GM23248 (cell line): Measurements from ENCODE around the gene P2RX7. TPM values are rescaled to one million over a fixed set of nuclear protein-coding genes. Genes with fewer than 3 reads are reported as not detected.

ENCODE experiments used
- DNase-seq: peaks from one replicate; pipeline ENCODE4 v3.0.0-alpha.2; 2015
- H2AFZ ChIP-seq: fragments of 200-600 bp; sonication (generic); 2 replicates; pipeline ENCODE4 v1.6.1; 2016; ENCODE audit warnings: antibody characterized with exemption
- H3F3A ChIP-seq: fragments of 200-600 bp; sonication (generic); 2 replicates; pipeline ENCODE4 v1.6.1; 2016; ENCODE audit warnings: mild to moderate bottlenecking, antibody characterized with exemption, mixed run types; ENCODE audit not compliant: insufficient read depth
- H3K27ac ChIP-seq: fragments of 200-600 bp; sonication (generic); 2 replicates; pipeline ENCODE4 v1.5.1; 2016; ENCODE audit warnings: mild to moderate bottlenecking
- H3K27me3 ChIP-seq: fragments of 200-600 bp; sonication (generic); replicated peaks from 2 replicates; pipeline ENCODE4 v1.6.1; 2016; ENCODE audit warnings: mild to moderate bottlenecking; ENCODE audit not compliant: insufficient read depth
- H3K36me3 ChIP-seq: fragments of 200-600 bp; sonication (generic); 2 replicates; pipeline ENCODE4 v1.6.1; 2016; ENCODE audit warnings: low read depth, mild to moderate bottlenecking
- H3K4me1 ChIP-seq: fragments of 200-600 bp; sonication (generic); 2 replicates; pipeline ENCODE4 v1.6.1; 2016; ENCODE audit warnings: mild to moderate bottlenecking; ENCODE audit not compliant: insufficient read depth
- H3K4me2 ChIP-seq: fragments of 200-600 bp; sonication (generic); one replicate; pipeline ENCODE4 v1.6.1; 2016; ENCODE audit warnings: mild to moderate bottlenecking; ENCODE audit not compliant: unreplicated experiment
- H3K4me3 ChIP-seq: fragments of 200-600 bp; sonication (generic); 2 replicates; pipeline ENCODE4 v1.5.1; 2016; ENCODE audit warnings: mild to moderate bottlenecking
- H3K79me2 ChIP-seq: fragments of 200-600 bp; sonication (generic); 2 replicates; pipeline ENCODE4 v1.6.1; 2016; ENCODE audit warnings: mild to moderate bottlenecking; ENCODE audit not compliant: insufficient read depth
- H3K9ac ChIP-seq: fragments of 200-600 bp; sonication (generic); 2 replicates; pipeline ENCODE4 v1.6.1; 2016; ENCODE audit warnings: mild to moderate bottlenecking
- H3K9me2 ChIP-seq: fragments of 200-600 bp; sonication (generic); 2 replicates; pipeline ENCODE4 v1.6.1; 2016; ENCODE audit warnings: mixed run types, mild to moderate bottlenecking, moderate library complexity; ENCODE audit not compliant: insufficient read depth
- H3K9me3 ChIP-seq: fragments of 200-600 bp; sonication (generic); one replicate; pipeline ENCODE4 v1.6.1; 2017; ENCODE audit warnings: low read depth
- H4K20me1 ChIP-seq: fragments of 200-600 bp; sonication (generic); 2 replicates; pipeline ENCODE4 v1.6.0; 2016; ENCODE audit not compliant: insufficient read depth
- EZH2 ChIP-seq: fragments of 200-600 bp; sonication (generic); IDR thresholded peaks from 2 replicates; pipeline ENCODE4 v1.6.1; 2018; ENCODE audit warnings: antibody characterized with exemption, mild to moderate bottlenecking; ENCODE audit not compliant: insufficient read depth, poor library complexity, severe bottlenecking
- EZH2phosphoT487 ChIP-seq: fragments of 200-600 bp; sonication (generic); IDR thresholded peaks from 2 replicates; pipeline ENCODE4 v1.6.1; 2018; ENCODE audit warnings: antibody characterized with exemption, moderate library complexity, mild to moderate bottlenecking, low read depth; ENCODE audit not compliant: insufficient read depth
- WGBS, 2 experiments: methylation state at CpG; one replicate each; pipeline ENCODE4 v1.1.6; 2015 to 2017; ENCODE audit warnings: low lambda C conversion rate in 2 of 2, low coverage in 1 of 2; ENCODE audit errors: missing lambda C conversion rate in 2 of 2; 5-methylcytosine and 5-hydroxymethylcytosine counted together
- in situ Hi-C: fragments of 300-500 bp; cut with MboI; formaldehyde crosslinking; loops from 2 replicates; pipeline ENCODE4 v1.15.0; 2020
- polyA plus RNA-seq: library from polyadenylated mRNA; unstranded; fragments of >200 nt; fragmentation: Nextera tagmentation; extraction: Ambion mirVana; gene quantifications from 2 replicates; pipeline ENCODE4 v1.2.1, GENCODE V29; 2016
- total RNA-seq: library from RNA; depleted of rRNA; stranded (reverse); fragments of >200 nt; shearing (Covaris generic); gene quantifications from 2 replicates; pipeline ENCODE4 v1.2.3, GENCODE V29; 2014

The P2RX7 gene
- total and polyA plus RNA-seq, 2 experiments from 2014 or later = 0.53 to 0.54 TPM

DNA sequence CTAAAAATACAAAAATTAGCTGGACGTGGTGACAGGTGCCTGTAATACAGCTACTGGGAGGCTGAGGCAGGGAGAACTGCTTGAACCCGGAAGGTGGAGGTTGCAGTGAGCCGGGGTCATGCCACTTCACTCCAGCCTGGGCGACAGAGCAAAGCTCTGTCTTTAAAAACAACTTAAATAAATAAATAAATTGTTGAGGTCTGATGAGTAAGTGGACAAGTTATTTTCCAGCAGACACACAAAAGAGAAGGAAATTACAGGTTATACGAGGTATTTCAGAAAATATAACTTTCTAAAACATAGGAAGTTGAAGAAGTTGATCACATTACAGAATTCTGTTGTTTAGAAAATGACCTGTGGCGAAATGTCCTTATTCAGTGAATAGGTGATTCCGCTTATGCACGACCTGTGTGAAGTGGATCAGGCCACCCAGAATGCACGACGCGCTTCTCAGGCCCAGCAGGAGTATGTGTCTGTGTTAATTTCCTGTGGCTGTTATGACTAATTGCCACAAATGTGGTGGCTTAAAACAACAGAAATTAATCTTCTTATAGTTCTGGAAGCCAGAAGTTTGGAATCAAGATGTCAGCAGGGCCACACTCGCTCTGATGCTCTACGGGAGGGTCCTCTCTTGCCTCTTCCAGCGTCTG, 38.1 kb downstream of the P2RX7 start:
- Histone ChIP-seq H3K4me2 (no peak overlapping the region), H3K4me1 (no peaks in the 10 kb centered on the region), H3K9me3 (no peaks in the 10 kb centered on the region)

DNA sequence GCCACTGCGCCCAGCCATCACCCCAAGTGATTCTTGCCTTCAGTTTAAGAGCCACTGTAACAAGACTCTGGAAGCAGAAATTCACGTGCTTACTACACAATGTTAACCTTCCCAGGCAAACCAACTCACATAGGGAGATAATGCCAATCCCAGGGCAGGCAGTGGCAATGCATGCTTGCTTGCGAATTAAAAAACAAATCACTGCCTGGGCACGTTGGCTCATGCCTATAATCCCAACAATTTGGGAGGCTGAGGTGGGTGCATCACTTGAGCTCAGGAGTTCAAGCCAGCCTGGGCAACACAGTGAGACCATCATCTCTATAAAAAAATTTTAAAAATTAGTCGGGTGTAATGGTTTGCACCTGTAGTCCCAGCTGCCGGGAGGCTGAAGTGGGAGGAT, 39.5 kb downstream of the P2RX7 start:
- WGBS, 2 experiments = 84% methylated on average over 6 of the region's 6 CpGs
- Histone ChIP-seq H3K79me2 (no peaks in the 10 kb centered on the region), H3K4me1 (no peaks in the 10 kb centered on the region), H3K4me3 (no peak overlapping the region), H3K27ac (no peak overlapping the region), H3K9me2 (no peaks in the 10 kb centered on the region), H3K36me3 (no peaks in the 10 kb centered on the region), H3F3A (no peaks in the 10 kb centered on the region), H4K20me1 (no peaks in the 10 kb centered on the region), H3K27me3 (no peaks in the 10 kb centered on the region), H3K9me3 (no peaks in the 10 kb centered on the region), H2AFZ (no peak overlapping the region), H3K4me2 (no peak overlapping the region), H3K9ac (no peak overlapping the region)
- no peak for TF ChIP-seq EZH2phosphoT487
- no peak for TF ChIP-seq EZH2
- DNase-seq = no peak
- in situ Hi-C loops = no loop called here

More for the DNA sequence above, 38.1 kb downstream of the P2RX7 start:
- H3K9ac ChIP-seq = no peak overlapping the region
- no peaks in the 10 kb centered on the region for H3F3A ChIP-seq
- no peak overlapping the region for H3K4me3 ChIP-seq
- no peaks in the 10 kb centered on the region for H3K9me2 ChIP-seq
- in situ Hi-C loops = no loop called here
- no peaks in the 10 kb centered on the region for H3K36me3 ChIP-seq
- no peak overlapping the region for H3K27ac ChIP-seq
- H3K27me3 ChIP-seq = no peaks in the 10 kb centered on the region
- H3K79me2 ChIP-seq = no peaks in the 10 kb centered on the region
- no peak for TF ChIP-seq EZH2phosphoT487
- no peak for TF ChIP-seq EZH2
- peak; percentile 6 for DNase-seq
- no peak overlapping the region for H2AFZ ChIP-seq
- H4K20me1 ChIP-seq = no peaks in the 10 kb centered on the region
- 81 to 83% methylated on average over 14 of the region's 14 CpGs for WGBS, 2 experiments

DNA sequence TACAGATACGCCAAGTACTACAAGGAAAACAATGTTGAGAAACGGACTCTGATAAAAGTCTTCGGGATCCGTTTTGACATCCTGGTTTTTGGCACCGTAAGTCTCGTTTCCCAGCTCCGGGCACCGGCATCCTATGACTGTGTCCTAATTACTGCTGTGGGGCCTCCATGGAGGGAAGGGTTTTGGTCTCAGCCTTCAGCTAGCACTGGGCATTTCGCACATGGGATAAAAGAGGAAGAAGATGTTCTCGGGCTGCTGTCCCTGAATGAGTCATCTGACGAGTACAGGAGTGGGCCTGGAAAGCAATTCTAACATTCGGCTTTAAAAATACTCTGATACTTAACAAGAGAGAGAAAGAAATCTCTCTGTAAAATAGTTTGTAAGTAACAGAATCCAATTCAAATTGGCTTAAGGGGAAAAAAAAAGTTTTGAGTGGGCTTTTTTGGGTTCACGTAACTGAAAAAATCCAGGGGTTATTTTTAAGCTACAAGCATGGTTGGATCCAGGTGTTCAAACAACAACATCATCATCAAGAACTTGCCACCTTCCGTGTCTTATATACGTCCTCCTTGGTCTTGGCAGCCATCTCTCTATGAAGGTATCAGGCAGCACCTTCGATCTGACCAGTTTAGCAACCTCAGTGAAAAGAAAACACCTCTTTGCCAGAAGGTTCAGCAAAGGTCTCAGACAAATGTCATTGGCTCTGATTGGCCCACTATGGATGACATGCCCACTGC, 42.9 kb downstream of the P2RX7 start:
- in situ Hi-C loops = no loop called here

GRCh38 chr12:121176826-121177529, 44.3 kb downstream of the P2RX7 start:
- H3K4me1 ChIP-seq = no peaks in the 10 kb centered on the region
- no peaks in the 10 kb centered on the region for H3K36me3 ChIP-seq
- no peaks in the 10 kb centered on the region for H3K9me2 ChIP-seq
- DNase-seq = no peak
- no peaks in the 10 kb centered on the region for H3K9me3 ChIP-seq
- TF ChIP-seq EZH2phosphoT487 (no peak), EZH2 (no peak)
- 87% methylated on average over 19 of the region's 19 CpGs for WGBS, 2 experiments
- H3K9ac ChIP-seq = no peak overlapping the region
- H4K20me1 ChIP-seq = no peaks in the 10 kb centered on the region
- H3K27ac ChIP-seq = no peak overlapping the region
- in situ Hi-C loops = no loop called here
- no peak overlapping the region for H2AFZ ChIP-seq
- no peaks in the 10 kb centered on the region for H3K27me3 ChIP-seq
- no peak overlapping the region for H3K4me2 ChIP-seq
- no peaks in the 10 kb centered on the region for H3K79me2 ChIP-seq
- no peaks in the 10 kb centered on the region for H3F3A ChIP-seq
- no peak overlapping the region for H3K4me3 ChIP-seq

More for the DNA sequence above, 42.9 kb downstream of the P2RX7 start:
- Histone ChIP-seq H3K36me3 (no peaks in the 10 kb centered on the region), H3K27ac (no peak overlapping the region), H3K4me2 (no peak overlapping the region), H3K9ac (no peak overlapping the region), H3K79me2 (no peaks in the 10 kb centered on the region), H3K4me3 (no peak overlapping the region), H3K27me3 (no peaks in the 10 kb centered on the region), H4K20me1 (no peaks in the 10 kb centered on the region), H3F3A (no peaks in the 10 kb centered on the region), H2AFZ (no peak overlapping the region), H3K4me1 (no peaks in the 10 kb centered on the region), H3K9me3 (no peaks in the 10 kb centered on the region), H3K9me2 (no peaks in the 10 kb centered on the region)
- TF ChIP-seq EZH2 = no peak
- no peak for TF ChIP-seq EZH2phosphoT487
- WGBS, 2 experiments = 85 to 86% methylated on average over 16 of the region's 16 CpGs
- DNase-seq = no peak
